K562 (cell line): ENCODE results near the gene TNFAIP3. TPM values are rescaled to one million over a fixed set of nuclear protein-coding genes. Genes with fewer than 3 reads are reported as not detected.

Experiments used
- BDP1 ChIP-seq: IDR thresholded peaks from 3 replicates; pipeline ENCODE4 v1.6.1; 2011; ENCODE audit not compliant: insufficient read length, insufficient read depth
- CBX8 ChIP-seq: fragments of 200-600 bp; sonication (generic); IDR thresholded peaks from 2 replicates; pipeline ENCODE4 v1.6.1; 2012; ENCODE audit warnings: borderline replicate concordance, mixed run types, low read depth, mild to moderate bottlenecking, moderate library complexity, mixed read lengths, low read length, control low read depth, inconsistent platforms; ENCODE audit not compliant: poor library complexity, severe bottlenecking; ENCODE audit errors: extremely low read depth
- DPF2 ChIP-seq: fragments of 450-650 bp; IDR thresholded peaks from 2 replicates; pipeline ENCODE4 v1.6.1; 2016
- FIP1L1 ChIP-seq: fragments of 200-400 bp; formaldehyde crosslinking; IDR thresholded peaks from 2 replicates; pipeline ENCODE4 v1.6.1; 2018; ENCODE audit warnings: mild to moderate bottlenecking, low read depth, low read length; ENCODE audit not compliant: poor library complexity, severe bottlenecking
- HCFC1 ChIP-seq: IDR thresholded peaks from 2 replicates; pipeline ENCODE4 v1.6.1; 2012; ENCODE audit warnings: low read depth, low read length, improper control_type of control experiment
- KDM5B ChIP-seq: fragments of 200-600 bp; sonication (generic); IDR thresholded peaks from 2 replicates; pipeline ENCODE4 v1.6.1; 2012; ENCODE audit warnings: low read depth, mild to moderate bottlenecking, moderate library complexity, low read length, control low read depth, inconsistent platforms; ENCODE audit not compliant: insufficient replicate concordance
- MTA1 ChIP-seq: fragments of 450-650 bp; IDR thresholded peaks from 2 replicates; pipeline ENCODE4 v1.6.1; 2017; ENCODE audit warnings: borderline replicate concordance
- PCBP2 ChIP-seq: fragments of 200-400 bp; formaldehyde crosslinking; IDR thresholded peaks from 2 replicates; pipeline ENCODE4 v1.6.1; 2018; ENCODE audit warnings: low read length, low read depth, mild to moderate bottlenecking, moderate library complexity; ENCODE audit not compliant: poor library complexity, severe bottlenecking
- POLR2B ChIP-seq: fragments of 450-650 bp; IDR thresholded peaks from 2 replicates; pipeline ENCODE4 v1.6.1; 2018; ENCODE audit warnings: low read depth; ENCODE audit not compliant: partially characterized antibody
- SMARCA4 ChIP-seq: fragments of 450-650 bp; IDR thresholded peaks from 2 replicates; pipeline ENCODE4 v1.6.1; 2016
- TSC22D4 ChIP-seq: fragments of 450-650 bp; IDR thresholded peaks from 2 replicates; pipeline ENCODE4 v1.6.1; 2016; ENCODE audit warnings: missing genetic modification characterization, missing biosample characterization, control low read depth
- ZBED1 ChIP-seq: IDR thresholded peaks from 2 replicates; pipeline ENCODE4 v1.6.1; 2014
- ZNF24 ChIP-seq: fragments of 450-650 bp; IDR thresholded peaks from 2 replicates; pipeline ENCODE4 v1.6.1; 2016
- ZNF696 ChIP-seq: fragments of 250-450 bp; sonication (Bioruptor Pico); conservative IDR thresholded peaks from 2 replicates; pipeline ENCODE4 v1.4.0; 2020; ENCODE audit warnings: mild to moderate bottlenecking, moderate library complexity
- ZNF780A ChIP-seq: fragments of 250-450 bp; sonication (Bioruptor Pico); IDR thresholded peaks from 2 replicates; pipeline ENCODE4 v1.5.0; 2021; ENCODE audit warnings: mild to moderate bottlenecking
- polyA plus RNA-seq, 8 experiments: library from polyadenylated mRNA; depleted of rRNA in 4 of 8; stranded (reverse) in 5 of 8; unstranded in 3 of 8; fragments of >200 nt; fragmentation: Nextera tagmentation in 2 of 8; fragmentation: Illumina TruSeq in 1 of 8; extraction: Ambion mirVana in 2 of 8; extraction: Trizol in 1 of 8; gene quantifications; 2 replicates each; pipeline versions ENCODE4 v1.2.1 to v1.2.3, GENCODE V29; 2011 to 2014; ENCODE audit warnings: inconsistent platforms in 1 of 8, missing spikeins in 1 of 8
- total RNA-seq, 7 experiments: library from RNA; depleted of rRNA in 6 of 7; stranded (reverse); fragments of >200 nt in 6 of 7; fragmentation: Illumina TruSeq in 2 of 7; extraction: Trizol in 2 of 7; gene quantifications; 2 replicates each; pipeline versions ENCODE4 v1.2.1 to v1.2.3, GENCODE V29; 2011 to 2021; ENCODE audit warnings: low replicate concordance in 1 of 7
- TF ChIP-seq, protein P1 (sequence below): fragments of 450-650 bp; IDR thresholded peaks from 2 replicates; pipeline ENCODE4 v1.6.1; 2016; ENCODE audit warnings: mild to moderate bottlenecking
- TF ChIP-seq, protein P2 (sequence below), 2 experiments: fragments of 450-650 bp in 1 of 2; sonication (generic) in 1 of 2; formaldehyde crosslinking in 1 of 2; IDR thresholded peaks in 1 of 2; conservative IDR thresholded peaks in 1 of 2; 2 replicates each; pipeline versions ENCODE4 v1.6.1 to v1.8.1; 2016 to 2023; ENCODE audit warnings: mild to moderate bottlenecking in 2 of 2, moderate library complexity in 2 of 2, inconsistent platforms in 1 of 2, missing genetic modification reagents in 1 of 2
- TF ChIP-seq, protein P3 (sequence below), 2 experiments: fragments of 450-650 bp in 1 of 2; IDR thresholded peaks; 2 replicates each; pipeline ENCODE4 v1.6.1; 2011 to 2017; ENCODE audit warnings: low read depth in 2 of 2, antibody characterized with exemption in 1 of 2, borderline replicate concordance in 1 of 2, low read length in 1 of 2, mild to moderate bottlenecking in 1 of 2, mixed read lengths in 1 of 2; ENCODE audit not compliant: control insufficient read depth in 1 of 2
- TF ChIP-seq, protein P4 (sequence below): fragments of 250-450 bp; sonication (Bioruptor Pico); IDR thresholded peaks from 2 replicates; pipeline ENCODE4 v1.8.0; 2021; ENCODE audit warnings: borderline replicate concordance, mild to moderate bottlenecking, moderate library complexity; ENCODE audit not compliant: poor library complexity, severe bottlenecking

TNFAIP3 gene
- total and polyA plus RNA-seq, 9 of the 15 experiments (the other 6 are each of a cell fraction or from before 2014, with no cell fraction given): 0.79 to 17.0 (median 6.4) TPM

DNA sequence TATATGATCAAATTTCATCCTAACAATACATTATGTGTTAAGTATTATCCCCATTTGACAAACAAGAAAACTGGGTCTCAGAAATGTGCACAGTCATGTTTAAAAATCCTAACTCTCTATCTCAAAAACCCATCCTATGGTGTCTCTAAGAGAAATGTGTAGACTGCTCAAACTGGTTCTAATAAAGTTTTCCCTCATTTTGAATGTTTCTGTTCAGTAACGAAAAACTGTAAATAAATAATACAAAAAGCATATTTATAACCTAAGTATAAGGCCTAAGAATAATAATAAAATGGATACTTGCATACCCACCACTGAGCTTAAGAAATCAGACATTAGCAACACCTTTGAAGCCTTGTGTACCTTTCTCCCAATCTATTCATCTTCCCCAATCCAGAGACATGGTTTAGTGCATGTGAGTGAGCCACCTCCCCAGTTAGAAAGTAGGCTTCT is 39.0 kb downstream of the TNFAIP3 start (continued):
- TF ChIP-seq, protein P1, sequence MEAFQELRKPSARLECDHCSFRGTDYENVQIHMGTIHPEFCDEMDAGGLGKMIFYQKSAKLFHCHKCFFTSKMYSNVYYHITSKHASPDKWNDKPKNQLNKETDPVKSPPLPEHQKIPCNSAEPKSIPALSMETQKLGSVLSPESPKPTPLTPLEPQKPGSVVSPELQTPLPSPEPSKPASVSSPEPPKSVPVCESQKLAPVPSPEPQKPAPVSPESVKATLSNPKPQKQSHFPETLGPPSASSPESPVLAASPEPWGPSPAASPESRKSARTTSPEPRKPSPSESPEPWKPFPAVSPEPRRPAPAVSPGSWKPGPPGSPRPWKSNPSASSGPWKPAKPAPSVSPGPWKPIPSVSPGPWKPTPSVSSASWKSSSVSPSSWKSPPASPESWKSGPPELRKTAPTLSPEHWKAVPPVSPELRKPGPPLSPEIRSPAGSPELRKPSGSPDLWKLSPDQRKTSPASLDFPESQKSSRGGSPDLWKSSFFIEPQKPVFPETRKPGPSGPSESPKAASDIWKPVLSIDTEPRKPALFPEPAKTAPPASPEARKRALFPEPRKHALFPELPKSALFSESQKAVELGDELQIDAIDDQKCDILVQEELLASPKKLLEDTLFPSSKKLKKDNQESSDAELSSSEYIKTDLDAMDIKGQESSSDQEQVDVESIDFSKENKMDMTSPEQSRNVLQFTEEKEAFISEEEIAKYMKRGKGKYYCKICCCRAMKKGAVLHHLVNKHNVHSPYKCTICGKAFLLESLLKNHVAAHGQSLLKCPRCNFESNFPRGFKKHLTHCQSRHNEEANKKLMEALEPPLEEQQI: peak; percentile 91
- TF ChIP-seq PCBP2 (no peak), SMARCA4 (peak; percentile 83), DPF2 (peak; percentile 82), POLR2B (no peak), MTA1 (peak; percentile 42; the same call in 1 of the 2 replicates), CBX8 (no peak), ZNF780A (no peak), ZBED1 (no peak), HCFC1 (no peak), KDM5B (no peak), TSC22D4 (tag) (no peak), BDP1 (no peak), ZNF24 (no peak), FIP1L1 (no peak), ZNF696 (CRISPR knock-in tag) (no peak)
- TF ChIP-seq, protein P2, sequence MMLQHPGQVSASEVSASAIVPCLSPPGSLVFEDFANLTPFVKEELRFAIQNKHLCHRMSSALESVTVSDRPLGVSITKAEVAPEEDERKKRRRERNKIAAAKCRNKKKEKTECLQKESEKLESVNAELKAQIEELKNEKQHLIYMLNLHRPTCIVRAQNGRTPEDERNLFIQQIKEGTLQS (IDR thresholded peaks at IDR 0.05): no peak
- TF ChIP-seq, protein P2 (CRISPR knock-in tag; conservative IDR thresholded peaks at IDR 0.05): peak; percentile 36; the same call in 1 of the 2 replicates
- TF ChIP-seq, protein P3, sequence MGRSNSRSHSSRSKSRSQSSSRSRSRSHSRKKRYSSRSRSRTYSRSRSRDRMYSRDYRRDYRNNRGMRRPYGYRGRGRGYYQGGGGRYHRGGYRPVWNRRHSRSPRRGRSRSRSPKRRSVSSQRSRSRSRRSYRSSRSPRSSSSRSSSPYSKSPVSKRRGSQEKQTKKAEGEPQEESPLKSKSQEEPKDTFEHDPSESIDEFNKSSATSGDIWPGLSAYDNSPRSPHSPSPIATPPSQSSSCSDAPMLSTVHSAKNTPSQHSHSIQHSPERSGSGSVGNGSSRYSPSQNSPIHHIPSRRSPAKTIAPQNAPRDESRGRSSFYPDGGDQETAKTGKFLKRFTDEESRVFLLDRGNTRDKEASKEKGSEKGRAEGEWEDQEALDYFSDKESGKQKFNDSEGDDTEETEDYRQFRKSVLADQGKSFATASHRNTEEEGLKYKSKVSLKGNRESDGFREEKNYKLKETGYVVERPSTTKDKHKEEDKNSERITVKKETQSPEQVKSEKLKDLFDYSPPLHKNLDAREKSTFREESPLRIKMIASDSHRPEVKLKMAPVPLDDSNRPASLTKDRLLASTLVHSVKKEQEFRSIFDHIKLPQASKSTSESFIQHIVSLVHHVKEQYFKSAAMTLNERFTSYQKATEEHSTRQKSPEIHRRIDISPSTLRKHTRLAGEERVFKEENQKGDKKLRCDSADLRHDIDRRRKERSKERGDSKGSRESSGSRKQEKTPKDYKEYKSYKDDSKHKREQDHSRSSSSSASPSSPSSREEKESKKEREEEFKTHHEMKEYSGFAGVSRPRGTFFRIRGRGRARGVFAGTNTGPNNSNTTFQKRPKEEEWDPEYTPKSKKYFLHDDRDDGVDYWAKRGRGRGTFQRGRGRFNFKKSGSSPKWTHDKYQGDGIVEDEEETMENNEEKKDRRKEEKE (IDR thresholded peaks at IDR 0.05; ENCODE audit: borderline replicate concordance in 1 of 2, control insufficient read depth in 1 of 2, low read depth in 2 of 2, low read length in 1 of 2): 0 out of 4 replicates have a peak, but pooled peaks of 1 of the 2 experiments have one; percentile 24
- TF ChIP-seq, protein P4, sequence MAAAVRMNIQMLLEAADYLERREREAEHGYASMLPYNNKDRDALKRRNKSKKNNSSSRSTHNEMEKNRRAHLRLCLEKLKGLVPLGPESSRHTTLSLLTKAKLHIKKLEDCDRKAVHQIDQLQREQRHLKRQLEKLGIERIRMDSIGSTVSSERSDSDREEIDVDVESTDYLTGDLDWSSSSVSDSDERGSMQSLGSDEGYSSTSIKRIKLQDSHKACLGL: no peak
